NCI-H1436 treated with DMSO at 0.1 percent for 48 hours (cell line): ENCODE data around the gene MAP2.
A peak's percentile ranks its signal among the peaks of the same experiment; 100 is the strongest.
"Not testable (repeated sequence)": the region's sequence is repeated elsewhere in the genome, so short reads cannot be mapped to it uniquely, and the experiment has no call there.

ENCODE experiments used
- DNase-seq: peaks from one replicate; lab custom pipeline; 2025; lab: John Stamatoyannopoulos, UW

Gene MAP2

GRCh38 chr2:209476367-209477208, 52.7 kb downstream of the MAP2 start:
- DNase-seq, result no peak

GRCh38 chr2:209492296-209492695, 68.4 kb downstream of the MAP2 start:
- not testable (repeated sequence) for DNase-seq

GRCh38 chr2:209495068-209495620, 71.3 kb downstream of the MAP2 start:
- DNase-seq, result not testable (repeated sequence)

GRCh38 chr2:209495855-209496585, 72.2 kb downstream of the MAP2 start:
- peak; percentile 23 for DNase-seq

- DNase-seq, result no peak
Measured at GRCh38 chr2:209496586-209496982, 72.7 kb downstream of the MAP2 start.

- DNase-seq, result no peak
Measured at GRCh38 chr2:209498614-209499013, 74.8 kb downstream of the MAP2 start.

GRCh38 chr2:209499069-209499468, 75.2 kb downstream of the MAP2 start:
- no peak for DNase-seq

- DNase-seq, result no peak
Measured at GRCh38 chr2:209501579-209501978, 77.7 kb downstream of the MAP2 start.

GRCh38 chr2:209505410-209505809, 81.6 kb downstream of the MAP2 start:
- no peak for DNase-seq

- no peak for DNase-seq
Measured at GRCh38 chr2:209508255-209508654, 84.4 kb downstream of the MAP2 start.

- no peak for DNase-seq
Measured at GRCh38 chr2:209511637-209512036, 87.8 kb downstream of the MAP2 start.

GRCh38 chr2:209512971-209513370, 89.1 kb downstream of the MAP2 start:
- DNase-seq, result no peak

- DNase-seq, result no peak
Measured at GRCh38 chr2:209517436-209517835, 93.6 kb downstream of the MAP2 start.

GRCh38 chr2:209519271-209519670, 95.4 kb downstream of the MAP2 start:
- no peak for DNase-seq

- peak; percentile 69 for DNase-seq
Measured at GRCh38 chr2:209519906-209520305, 96.1 kb downstream of the MAP2 start.

GRCh38 chr2:209523041-209523740, 99.3 kb downstream of the MAP2 start:
- DNase-seq, result no peak

- no peak for DNase-seq
Measured at GRCh38 chr2:209523867-209524266, 100.0 kb downstream of the MAP2 start.

GRCh38 chr2:209525331-209525730, 101.5 kb downstream of the MAP2 start:
- no peak for DNase-seq

GRCh38 chr2:209525834-209526281, 102.0 kb downstream of the MAP2 start:
- no peak for DNase-seq

GRCh38 chr2:209526561-209526960, 102.7 kb downstream of the MAP2 start:
- DNase-seq, result no peak

- no peak for DNase-seq
Measured at GRCh38 chr2:209529579-209529978, 105.7 kb downstream of the MAP2 start.

GRCh38 chr2:209532321-209532720, 108.5 kb downstream of the MAP2 start:
- DNase-seq, result no peak
